Ammon's horn (tissue), 1 donor: ENCODE measurements around the gene RPS6KA2.

Experiments used
- DNase-seq: peaks from one replicate; pipeline ENCODE4 v3.0.0-alpha.2; 2016; ENCODE audit warnings: low spot score

Gene RPS6KA2

GRCh38 chr6:166419286-166419685 lies 207.8 kb downstream of the RPS6KA2 start:
- no peak for DNase-seq

GRCh38 chr6:166418691-166419143 lies 208.3 kb downstream of the RPS6KA2 start:
- DNase-seq: no peak

GRCh38 chr6:166417285-166417691 lies 209.8 kb downstream of the RPS6KA2 start:
- no peak for DNase-seq

- DNase-seq: no peak
Observed at GRCh38 chr6:166415833-166416347, 211.2 kb downstream of the RPS6KA2 start.

- DNase-seq: no peak
Observed at GRCh38 chr6:166415306-166415705, 211.7 kb downstream of the RPS6KA2 start.

- no peak for DNase-seq
Observed at GRCh38 chr6:166413491-166413951, 213.5 kb downstream of the RPS6KA2 start.

- no peak for DNase-seq
Observed at GRCh38 chr6:166412911-166413384, 214.1 kb downstream of the RPS6KA2 start.

- no peak for DNase-seq
Observed at GRCh38 chr6:166412156-166412910, 214.7 kb downstream of the RPS6KA2 start.

- no peak for DNase-seq
Observed at GRCh38 chr6:166411721-166412151, 215.3 kb downstream of the RPS6KA2 start.

- no peak for DNase-seq
Observed at GRCh38 chr6:166411271-166411670, 215.8 kb downstream of the RPS6KA2 start.

GRCh38 chr6:166410426-166410935 lies 216.6 kb downstream of the RPS6KA2 start:
- no peak for DNase-seq

GRCh38 chr6:166408936-166409755 lies 217.9 kb downstream of the RPS6KA2 start:
- DNase-seq: no peak

GRCh38 chr6:166406197-166406596 lies 220.9 kb downstream of the RPS6KA2 start:
- DNase-seq: no peak

- no peak for DNase-seq
Observed at GRCh38 chr6:166405386-166405785, 221.7 kb downstream of the RPS6KA2 start.

- no peak for DNase-seq
Observed at GRCh38 chr6:166402582-166403277, 224.3 kb downstream of the RPS6KA2 start.

- DNase-seq: peak; percentile 93
Observed at GRCh38 chr6:166400649-166401250, 226.3 kb downstream of the RPS6KA2 start.

GRCh38 chr6:166400181-166400580 lies 226.9 kb downstream of the RPS6KA2 start:
- no peak for DNase-seq

GRCh38 chr6:166398348-166398747 lies 228.7 kb downstream of the RPS6KA2 start:
- no peak for DNase-seq

- no peak for DNase-seq
Observed at GRCh38 chr6:166397849-166398248, 229.2 kb downstream of the RPS6KA2 start.

- DNase-seq: no peak
Observed at GRCh38 chr6:166395778-166396177, 231.3 kb downstream of the RPS6KA2 start.

- DNase-seq: no peak
Observed at GRCh38 chr6:166395351-166395750, 231.7 kb downstream of the RPS6KA2 start.
